Upper lobe of left lung (tissue), 6 donors: ENCODE results near the gene SLC16A4. TPM values are rescaled to one million over a fixed set of nuclear protein-coding genes. Genes with fewer than 3 reads are reported as not detected.

Experiments
- ATAC-seq, 2 donors: fragments of 200-7000 bp; cut with Tn5 transposase; one replicate each; pipeline ENCODE4 v1.9.1; 2022; ENCODE audit warnings: mild to moderate bottlenecking in 2 of 2, moderate library complexity in 2 of 2; ENCODE audit not compliant: low FRiP score in 2 of 2
- DNase-seq, 2 donors: peaks; one replicate each; pipeline ENCODE4 v3.0.0-alpha.2; 2019 to 2020
- H3K27ac ChIP-seq, 4 donors: fragments of 200-600 bp; sonication (generic); one replicate each; pipeline ENCODE4 v1.5.1; 2016 to 2019
- H3K27me3 ChIP-seq, 4 donors: fragments of 200-600 bp; sonication (generic); one replicate each; pipeline ENCODE4 v1.5.1; 2017 to 2019
- H3K36me3 ChIP-seq, 4 donors: fragments of 200-600 bp; sonication (generic); one replicate each; pipeline ENCODE4 v1.5.1; 2016 to 2019
- H3K4me1 ChIP-seq, 4 donors: fragments of 200-600 bp; sonication (generic); one replicate each; pipeline ENCODE4 v1.5.1; 2018 to 2019
- H3K4me3 ChIP-seq, 4 donors: fragments of 200-600 bp; sonication (generic); one replicate each; pipeline ENCODE4 v1.5.1; 2017 to 2019; ENCODE audit warnings: mild to moderate bottlenecking in 2 of 4, moderate library complexity in 1 of 4
- H3K9me3 ChIP-seq, 4 donors: fragments of 200-600 bp; sonication (generic); one replicate each; pipeline ENCODE4 v1.5.1; 2018 to 2019
- CTCF ChIP-seq, 6 experiments: fragments of 450-650 bp in 4 of 6; fragments of 200-600 bp in 2 of 6; sonication (generic) in 2 of 6; IDR thresholded peaks; one replicate each; pipeline ENCODE4 v1.5.1; 2016 to 2019; ENCODE audit warnings: antibody characterized with exemption in 6 of 6
- EP300 ChIP-seq, 4 donors: sonication (generic); formaldehyde crosslinking; IDR thresholded peaks; one replicate each; pipeline ENCODE4 v1.5.1; 2017; ENCODE audit warnings: antibody characterized with exemption in 4 of 4, control low read depth in 2 of 4
- POLR2A ChIP-seq, 4 donors: fragments of 450-650 bp; IDR thresholded peaks; one replicate each; pipeline ENCODE4 v1.5.1; 2016 to 2017; ENCODE audit warnings: antibody characterized with exemption in 4 of 4, mild to moderate bottlenecking in 2 of 4
- POLR2AphosphoS5 ChIP-seq, 2 donors: sonication (generic); formaldehyde crosslinking; IDR thresholded peaks; one replicate each; pipeline ENCODE4 v1.5.1; 2017; ENCODE audit warnings: antibody characterized with exemption in 2 of 2
- WGBS, 2 donors: methylation state at CpG; one replicate each; pipeline ENCODE4 v1.1.5; 2017 to 2018; 5-methylcytosine and 5-hydroxymethylcytosine counted together
- total RNA-seq, 6 donors: library from RNA; depleted of rRNA in 4 of 6; stranded (reverse); fragments of >200 nt in 4 of 6; gene quantifications; one replicate each; pipeline versions ENCODE4 v1.1.0 to v1.2.1, GENCODE V29; 2016 to 2021
- donor health status: DM: no; HTN: no; CAD: no; lungs with moderate emphysema.
- donor health status: DM: no; HTN: yes; CAD: no; lungs with severe emphysema.

Gene SLC16A4
- total RNA-seq, 6 donors from 2014 or later: 7.8 to 23.0 (median 15.4) TPM

GRCh38 chr1:110341146-110341871, 49.5 kb downstream of the SLC16A4 start:
- Histone ChIP-seq H3K27me3 (no peaks in the 10 kb centered on the region), H3K36me3 (peaks cover 0 to 42% (median 11%) of the 10 kb centered on the region in 4 donors), H3K4me3 (peak overlapping the region in 1 of 4 donors; percentile 67), H3K4me1 (peaks cover 60 to 70% (median 68%) of the 10 kb centered on the region in 4 donors), H3K9me3 (no peaks in the 10 kb centered on the region), H3K27ac (no peak overlapping the region)
- TF ChIP-seq CTCF (IDR thresholded peaks at IDR 0.05) (no peak), POLR2AphosphoS5 (IDR thresholded peaks at IDR 0.05) (no peak), EP300 (IDR thresholded peaks at IDR 0.05) (no peak), POLR2A (IDR thresholded peaks at IDR 0.05) (no peak)
- DNase-seq (no peak), ATAC-seq (no peak)
- WGBS, 2 donors: 81 to 82% methylated on average over 14 to 25 of the region's 27 CpGs

- DNase-seq: no peak
- 18% methylated on average over 8 to 9 of the region's 9 CpGs for WGBS, 2 donors
- peaks cover 54 to 67% (median 61%) of the 10 kb centered on the region in 4 donors for H3K4me1 ChIP-seq
- peak overlapping the region; percentile 97 to 99 (median 98) for H3K27ac ChIP-seq
- H3K9me3 ChIP-seq: no peaks in the 10 kb centered on the region
- no peaks in the 10 kb centered on the region for H3K27me3 ChIP-seq
- ATAC-seq: no peak
- H3K4me3 ChIP-seq: peak overlapping the region; percentile 67 to 97 (median 92)
- TF ChIP-seq EP300 (IDR thresholded peaks at IDR 0.05) (no peak), POLR2A (IDR thresholded peaks at IDR 0.05) (no peak), CTCF (IDR thresholded peaks at IDR 0.05) (no peak), POLR2AphosphoS5 (IDR thresholded peaks at IDR 0.05) (no peak)
- peaks cover 0 to 39% (median 11%) of the 10 kb centered on the region in 4 donors for H3K36me3 ChIP-seq
Measured at GRCh38 chr1:110340207-110340468, 50.7 kb downstream of the SLC16A4 start.

- ATAC-seq: peak in 1 of 2 donors; percentile 6
- Histone ChIP-seq H3K27me3 (no peaks in the 10 kb centered on the region), H3K27ac (peak overlapping the region; percentile 97 to 99 (median 98)), H3K36me3 (peaks cover 0 to 37% (median 11%) of the 10 kb centered on the region in 4 donors), H3K4me1 (peaks cover 51 to 62% (median 56%) of the 10 kb centered on the region in 4 donors), H3K9me3 (no peaks in the 10 kb centered on the region), H3K4me3 (peak overlapping the region; percentile 67 to 97 (median 92))
- DNase-seq: peak; percentile 52 to 95
- 1% methylated on average over 50 to 77 of the region's 77 CpGs for WGBS, 2 donors
- TF ChIP-seq POLR2AphosphoS5 (IDR thresholded peaks at IDR 0.05): peak; percentile 89 to 90
- peak in 1 of 4 donors; percentile 14 for TF ChIP-seq EP300 (IDR thresholded peaks at IDR 0.05)
- peak in 3 of 4 donors; percentile 84 to 91 (median 87) for TF ChIP-seq POLR2A (IDR thresholded peaks at IDR 0.05)
- peak; percentile 13 to 89 (median 64) for TF ChIP-seq CTCF (IDR thresholded peaks at IDR 0.05)
Measured at GRCh38 chr1:110339407-110340206, 51.2 kb downstream of the SLC16A4 start.

- H3K4me3 ChIP-seq: peak within 1 kb of the TSS; percentile 67 to 97 (median 92)
- peaks cover 48 to 55% (median 50%) of the 10 kb centered on the region in 4 donors for H3K4me1 ChIP-seq
- peaks cover 0 to 32% (median 11%) of the 10 kb centered on the region in 4 donors for H3K36me3 ChIP-seq
- TF ChIP-seq EP300 (IDR thresholded peaks at IDR 0.05): no peak
- TF ChIP-seq POLR2A (IDR thresholded peaks at IDR 0.05): no peak
- TF ChIP-seq POLR2AphosphoS5 (IDR thresholded peaks at IDR 0.05): no peak
- no peak for TF ChIP-seq CTCF (IDR thresholded peaks at IDR 0.05)
- peak; percentile 93 to 97 for ATAC-seq
- no peaks in the 10 kb centered on the region for H3K27me3 ChIP-seq
- peak within 1 kb of the TSS; percentile 97 to 99 (median 98) for H3K27ac ChIP-seq
- peak in 1 of 2 donors; percentile 97 for DNase-seq
- WGBS, 2 donors: 0% methylated on average over 25 of the region's 25 CpGs
- no peaks in the 10 kb centered on the region for H3K9me3 ChIP-seq
Measured at GRCh38 chr1:110338886-110339406, 51.9 kb downstream of the SLC16A4 start, which contains the start of gene RBM15. Gene RBM15, plus strand, starts transcription at chr1:110339377. Its CDS starts 29 bp downstream, at chr1:110339406.
